ENCODE measurements around the gene CDC42BPG. TPM values are rescaled to one million over a fixed set of nuclear protein-coding genes. Genes with fewer than 3 reads are reported as not detected.

The CDC42BPG gene
- total and polyA plus RNA-seq, 9 of the 15 experiments (the other 6 are each of a cell fraction or from before 2014, with no cell fraction given): 0.04 to 8.8 (median 2.1) TPM

- peak; percentile 63; the same call in 1 of the 2 replicates for TF ChIP-seq ARID4B (CRISPR knock-in tag; IDR thresholded peaks at IDR 0.05)
- TF ChIP-seq NR4A1 (CRISPR knock-in tag; IDR thresholded peaks at IDR 0.05): no peak
- TF ChIP-seq NR4A1 (tag; IDR thresholded peaks at IDR 0.05): no peak
- peak; percentile 63 for TF ChIP-seq POLR2A (conservative IDR thresholded peaks at IDR 0.05)
- TF ChIP-seq HES1 (IDR thresholded peaks at IDR 0.05; ENCODE audit: low read depth): no peak
- TF ChIP-seq TEAD2 (tag; IDR thresholded peaks at IDR 0.05): no peak
- no peak for TF ChIP-seq THRAP3 (IDR thresholded peaks at IDR 0.05; ENCODE audit: borderline replicate concordance)
- peak; percentile 83; the same call in 1 of the 2 replicates for TF ChIP-seq SAFB (IDR thresholded peaks at IDR 0.05; ENCODE audit: borderline replicate concordance, low read depth, low read length)
- TF ChIP-seq TAL1 (IDR thresholded peaks at IDR 0.05): no peak
- TF ChIP-seq ZNF592 (IDR thresholded peaks at IDR 0.05): peak; percentile 79
- no peak for TF ChIP-seq ZNF699 (CRISPR knock-in tag; IDR thresholded peaks at IDR 0.05; ENCODE audit: insufficient replicate concordance)
- TF ChIP-seq ZKSCAN1 (IDR thresholded peaks at IDR 0.05; ENCODE audit: low read depth, low read length): no peak; the same call in 1 of the 2 replicates
- TF ChIP-seq ZNF280A (IDR thresholded peaks at IDR 0.05; ENCODE audit: low read depth, partially characterized antibody): no peak
- no peak for TF ChIP-seq ZBTB26 (CRISPR knock-in tag; IDR thresholded peaks at IDR 0.05)
- TF ChIP-seq RB1 (IDR thresholded peaks at IDR 0.05; ENCODE audit: low read depth): peak; percentile 85
Measured at GRCh38 chr11:64844330-64845128, at the start of gene CDC42BPG (continued).

Data from K562 (cell line).